ENCODE data around the gene GGA2. TPM values are rescaled to one million over a fixed set of nuclear protein-coding genes. Genes with fewer than 3 reads are reported as not detected.
"Not testable (repeated sequence)": the region's sequence is repeated elsewhere in the genome, so short reads cannot be mapped to it uniquely, and the experiment has no call there.

Gene GGA2
- 100 to 1,000 TPM in 6 of 10 donors, 10 to 100 TPM in 4; 78.5 to 139 (median 102) TPM for polyA plus RNA-seq (ENCODE audit: insufficient read length in 10 of 10)
- long read RNA-seq, donor 1, full-length matches to known transcripts, result 8 of 8 reads
- long read RNA-seq, donor 1, partial matches to known transcripts, result 0 of 8 reads
- long read RNA-seq, donor 1, other reads (novel, unspliced or antisense), result 0 of 8 reads
- long read RNA-seq, donor 2, full-length matches to known transcripts, result 5 of 5 reads
- long read RNA-seq, donor 2, partial matches to known transcripts, result 0 of 5 reads
- long read RNA-seq, donor 2, other reads (novel, unspliced or antisense), result 0 of 5 reads
- long read RNA-seq, donor 3, result 0 reads
- long read RNA-seq, donor 4, full-length matches to known transcripts, result 5 of 5 reads
- long read RNA-seq, donor 4, partial matches to known transcripts, result 0 of 5 reads
- long read RNA-seq, donor 4, other reads (novel, unspliced or antisense), result 0 of 5 reads
- long read RNA-seq, donor 5, full-length matches to known transcripts, result 9 of 9 reads
- long read RNA-seq, donor 5, partial matches to known transcripts, result 0 of 9 reads
- long read RNA-seq, donor 5, other reads (novel, unspliced or antisense), result 0 of 9 reads
- long read RNA-seq, donor 6, full-length matches to known transcripts, result 7 of 7 reads
- long read RNA-seq, donor 6, partial matches to known transcripts, result 0 of 7 reads
- long read RNA-seq, donor 6, other reads (novel, unspliced or antisense), result 0 of 7 reads
- long read RNA-seq, donor 7, full-length matches to known transcripts, result 3 of 10 reads
- long read RNA-seq, donor 7, partial matches to known transcripts, result 7 of 10 reads
- long read RNA-seq, donor 7, other reads (novel, unspliced or antisense), result 0 of 10 reads
- long read RNA-seq, donor 8, full-length matches to known transcripts, result 4 of 4 reads
- long read RNA-seq, donor 8, partial matches to known transcripts, result 0 of 4 reads
- long read RNA-seq, donor 8, other reads (novel, unspliced or antisense), result 0 of 4 reads
- long read RNA-seq, donor 9, full-length matches to known transcripts, result 2 of 2 reads
- long read RNA-seq, donor 9, partial matches to known transcripts, result 0 of 2 reads
- long read RNA-seq, donor 9, other reads (novel, unspliced or antisense), result 0 of 2 reads

- peak; percentile 86 to 93 (median 90) for DNase-seq
Measured at GRCh38 chr16:23510164-23510914, at the start of gene GGA2. Gene GGA2 (minus strand): TSS chr16:23510494. CDS start chr16:23510411, 83 bp downstream.

GRCh38 chr16:23557779-23558702 lies 47.7 kb upstream of the GGA2 start:
- DNase-seq, result peak in 1 of 3 donors; percentile 40

- DNase-seq, result peak; percentile 98 to 99 (median 99)
Measured at GRCh38 chr16:23556881-23557778, 46.8 kb upstream of the GGA2 start, which contains the start of the genes EARS2 and UBFD1. Gene EARS2 (minus strand): TSS chr16:23557350. CDS start chr16:23557343, 7 bp downstream. Gene UBFD1 (plus strand): TSS chr16:23557727. CDS start chr16:23557743, 16 bp downstream.

- DNase-seq, result no peak
Measured at GRCh38 chr16:23554536-23554935, 44.2 kb upstream of the GGA2 start.

GRCh38 chr16:23552161-23552560 lies 41.9 kb upstream of the GGA2 start:
- no peak for DNase-seq

GRCh38 chr16:23549938-23550337 lies 39.6 kb upstream of the GGA2 start:
- DNase-seq, result no peak

- no peak for DNase-seq
Measured at GRCh38 chr16:23544436-23544835, 34.1 kb upstream of the GGA2 start.

GRCh38 chr16:23540817-23541178 lies 30.5 kb upstream of the GGA2 start:
- not testable (repeated sequence) for DNase-seq

- DNase-seq, result no peak
Measured at GRCh38 chr16:23539984-23540816, 29.9 kb upstream of the GGA2 start.

- no peak for DNase-seq
Measured at GRCh38 chr16:23538919-23539278, 28.6 kb upstream of the GGA2 start.

GRCh38 chr16:23537390-23537789 lies 27.1 kb upstream of the GGA2 start:
- no peak for DNase-seq

- no peak for DNase-seq
Measured at GRCh38 chr16:23535901-23536300, 25.6 kb upstream of the GGA2 start.

- peak; percentile 16 to 22 (median 19) for DNase-seq
Measured at GRCh38 chr16:23534868-23535860, 24.9 kb upstream of the GGA2 start.

GRCh38 chr16:23532448-23532847 lies 22.2 kb upstream of the GGA2 start:
- no peak for DNase-seq

- DNase-seq, result no peak
Measured at GRCh38 chr16:23530062-23530461, 19.8 kb upstream of the GGA2 start.

GRCh38 chr16:23528644-23529310 lies 18.5 kb upstream of the GGA2 start:
- no peak for DNase-seq

Data from muscle of back (tissue), 13 donors.